A673 (cell line): ENCODE results near the gene TNIP3.

ENCODE experiments used
- EZH2 ChIP-seq: fragments of 200-600 bp; sonication (generic); IDR thresholded peaks from 2 replicates; pipeline ENCODE4 v1.6.1; 2017; ENCODE audit warnings: borderline replicate concordance, low read depth, mild to moderate bottlenecking, mixed read lengths, antibody characterized with exemption, low read length; ENCODE audit not compliant: poor library complexity, severe bottlenecking
- TF ChIP-seq, protein P1 (sequence below): fragments of 300-800, 200-600 bp; sonication (generic); conservative IDR thresholded peaks from 2 replicates; pipeline ENCODE4 v1.5.1; 2017; ENCODE audit warnings: low read depth, mild to moderate bottlenecking, antibody characterized with exemption, low read length, moderate library complexity, mixed read lengths

DNA sequence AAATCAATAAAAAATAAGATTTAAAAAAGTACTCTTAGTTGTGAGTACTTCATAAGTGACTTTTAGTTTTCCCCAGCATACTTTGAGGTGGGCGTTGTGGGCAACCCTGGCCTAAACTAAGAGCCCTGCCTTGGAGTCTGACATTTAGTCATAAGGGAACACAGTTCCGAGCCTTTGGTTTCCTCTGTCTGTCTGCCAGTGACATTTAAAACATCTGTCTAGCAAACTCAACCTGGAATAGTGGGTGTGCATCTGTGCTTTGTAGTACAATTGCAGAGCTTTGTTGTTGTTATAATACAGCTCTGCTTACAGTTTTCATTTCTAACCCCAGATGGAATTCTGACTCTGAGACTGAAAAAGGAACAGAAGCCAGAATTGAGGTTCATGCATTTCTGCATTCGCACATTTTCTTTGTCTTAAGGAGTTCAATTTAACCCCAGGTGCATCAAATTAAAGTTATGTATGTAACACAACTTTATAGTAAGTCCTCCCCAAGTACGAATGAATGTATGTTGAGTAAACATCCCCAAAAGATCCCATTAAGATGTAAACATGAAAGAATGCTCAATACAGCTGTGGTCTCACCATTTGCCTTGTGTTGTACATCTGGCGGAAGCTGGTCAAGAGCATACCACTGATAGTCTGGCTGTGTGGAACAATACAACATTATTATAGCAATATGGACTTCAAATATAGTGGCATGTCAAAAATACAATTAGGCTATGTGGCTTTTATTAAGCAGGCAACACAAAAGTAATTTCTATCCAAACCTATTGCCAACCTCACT, 25.9 kb downstream of the TNIP3 start:
- no peak for TF ChIP-seq EZH2
- TF ChIP-seq, protein P1, sequence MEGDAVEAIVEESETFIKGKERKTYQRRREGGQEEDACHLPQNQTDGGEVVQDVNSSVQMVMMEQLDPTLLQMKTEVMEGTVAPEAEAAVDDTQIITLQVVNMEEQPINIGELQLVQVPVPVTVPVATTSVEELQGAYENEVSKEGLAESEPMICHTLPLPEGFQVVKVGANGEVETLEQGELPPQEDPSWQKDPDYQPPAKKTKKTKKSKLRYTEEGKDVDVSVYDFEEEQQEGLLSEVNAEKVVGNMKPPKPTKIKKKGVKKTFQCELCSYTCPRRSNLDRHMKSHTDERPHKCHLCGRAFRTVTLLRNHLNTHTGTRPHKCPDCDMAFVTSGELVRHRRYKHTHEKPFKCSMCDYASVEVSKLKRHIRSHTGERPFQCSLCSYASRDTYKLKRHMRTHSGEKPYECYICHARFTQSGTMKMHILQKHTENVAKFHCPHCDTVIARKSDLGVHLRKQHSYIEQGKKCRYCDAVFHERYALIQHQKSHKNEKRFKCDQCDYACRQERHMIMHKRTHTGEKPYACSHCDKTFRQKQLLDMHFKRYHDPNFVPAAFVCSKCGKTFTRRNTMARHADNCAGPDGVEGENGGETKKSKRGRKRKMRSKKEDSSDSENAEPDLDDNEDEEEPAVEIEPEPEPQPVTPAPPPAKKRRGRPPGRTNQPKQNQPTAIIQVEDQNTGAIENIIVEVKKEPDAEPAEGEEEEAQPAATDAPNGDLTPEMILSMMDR: no peak
